IPS-15b (cell line): ENCODE results near the gene TRIM65.

Experiments
- H3K27me3 ChIP-seq: one replicate; pipeline ENCODE4 v1.6.1; 2013; ENCODE audit warnings: low read length; ENCODE audit not compliant: control insufficient read depth, insufficient read depth
- H3K36me3 ChIP-seq: one replicate; pipeline ENCODE4 v1.6.1; 2013; ENCODE audit warnings: low read length; ENCODE audit not compliant: control insufficient read depth, insufficient read depth
- H3K4me1 ChIP-seq: one replicate; pipeline ENCODE4 v1.6.1; 2013; ENCODE audit warnings: mild to moderate bottlenecking, low read length; ENCODE audit not compliant: control insufficient read depth, insufficient read depth
- H3K4me3 ChIP-seq: one replicate; pipeline ENCODE4 v1.5.1; 2013; ENCODE audit warnings: low read depth, low read length
- H3K9ac ChIP-seq: one replicate; pipeline ENCODE4 v1.6.1; 2013; ENCODE audit warnings: low read depth, mild to moderate bottlenecking, low read length
- H3K9me3 ChIP-seq: one replicate; pipeline ENCODE4 v1.6.1; 2013; ENCODE audit warnings: mild to moderate bottlenecking, low read length; ENCODE audit not compliant: control insufficient read depth, insufficient read depth

Gene TRIM65

GRCh38 chr17:75914643-75915267 lies 18.0 kb upstream of the TRIM65 start:
- H3K9ac ChIP-seq, result no peak overlapping the region
- H3K4me3 ChIP-seq, result no peak overlapping the region
- no peaks in the 10 kb centered on the region for H3K27me3 ChIP-seq
- no peaks in the 10 kb centered on the region for H3K9me3 ChIP-seq
- no peaks in the 10 kb centered on the region for H3K4me1 ChIP-seq
- H3K36me3 ChIP-seq, result peaks cover 8% of the 10 kb centered on the region

DNA sequence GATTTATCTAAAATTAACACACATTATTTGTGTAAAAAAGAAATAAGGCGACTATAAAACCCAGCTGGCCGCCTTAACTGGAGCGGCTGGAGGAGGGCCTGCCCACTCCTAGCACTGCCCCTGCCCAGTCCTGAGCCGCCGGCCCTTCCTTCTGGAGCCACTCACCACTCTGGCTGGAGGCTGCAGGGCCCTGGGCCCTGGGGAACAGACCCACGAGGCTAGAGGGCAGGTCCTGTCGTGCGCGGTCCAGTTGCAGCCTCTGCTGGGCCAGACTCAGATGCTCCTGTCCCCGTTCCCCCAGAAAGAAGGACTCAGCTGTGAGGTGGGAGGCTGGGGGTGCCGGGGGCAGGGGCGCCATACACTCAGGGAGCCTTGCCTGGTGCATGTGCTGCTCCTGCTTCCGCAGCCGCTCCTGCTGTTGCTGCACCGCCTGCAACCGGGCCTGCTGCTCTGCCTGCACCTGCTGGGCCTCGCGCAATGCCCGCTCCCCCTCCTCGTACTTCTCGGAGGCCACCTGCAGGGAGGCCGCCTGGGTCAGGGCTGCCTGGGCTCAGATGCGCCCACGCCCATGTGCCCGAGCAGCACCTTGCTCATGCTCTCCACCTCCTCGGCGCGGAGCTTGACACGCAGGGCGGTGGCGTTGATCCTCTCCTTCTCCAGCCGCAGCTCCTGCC lies 16.9 kb upstream of the TRIM65 start:
- H3K9me3 ChIP-seq, result no peaks in the 10 kb centered on the region
- H3K36me3 ChIP-seq, result peaks cover 8% of the 10 kb centered on the region
- no peak overlapping the region for H3K4me3 ChIP-seq
- H3K27me3 ChIP-seq, result no peaks in the 10 kb centered on the region
- no peak overlapping the region for H3K9ac ChIP-seq
- H3K4me1 ChIP-seq, result no peaks in the 10 kb centered on the region

DNA sequence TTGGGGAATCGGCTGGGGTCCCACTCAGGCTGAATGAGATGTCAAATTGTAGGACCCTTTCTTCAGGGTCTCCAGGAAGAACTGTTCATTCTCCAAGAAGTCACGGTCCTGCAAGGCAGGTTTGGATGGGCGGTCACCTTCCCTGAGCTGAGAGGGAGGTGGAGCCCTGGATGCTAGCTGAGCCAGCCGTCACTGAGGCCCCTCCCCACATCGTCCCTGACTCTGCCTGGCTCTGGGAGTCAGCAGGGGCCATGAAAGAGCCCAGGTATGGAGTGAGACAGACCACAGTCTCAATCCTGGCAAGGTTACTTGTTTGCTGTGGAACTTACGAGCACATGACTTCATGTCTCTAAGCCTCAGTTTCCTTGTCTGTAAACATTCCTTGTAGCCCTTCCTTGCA lies 13.9 kb upstream of the TRIM65 start:
- Histone ChIP-seq H3K4me3 (no peak overlapping the region), H3K27me3 (no peaks in the 10 kb centered on the region), H3K9me3 (no peaks in the 10 kb centered on the region), H3K36me3 (peaks cover 8% of the 10 kb centered on the region), H3K4me1 (no peaks in the 10 kb centered on the region), H3K9ac (no peak overlapping the region)

- no peak overlapping the region for H3K4me3 ChIP-seq
- no peaks in the 10 kb centered on the region for H3K27me3 ChIP-seq
- H3K9me3 ChIP-seq, result no peaks in the 10 kb centered on the region
- H3K9ac ChIP-seq, result no peak overlapping the region
- H3K4me1 ChIP-seq, result no peaks in the 10 kb centered on the region
- peaks cover 8% of the 10 kb centered on the region for H3K36me3 ChIP-seq
These were observed 13.1 kb upstream of the TRIM65 start for GRCh38 chr17:75909812-75910274.

- Histone ChIP-seq H3K4me1 (no peaks in the 10 kb centered on the region), H3K27me3 (no peaks in the 10 kb centered on the region), H3K36me3 (peaks cover 6% of the 10 kb centered on the region), H3K9me3 (no peaks in the 10 kb centered on the region), H3K4me3 (no peak overlapping the region), H3K9ac (no peak overlapping the region)
These were observed 12.5 kb upstream of the TRIM65 start for GRCh38 chr17:75909051-75909811.

DNA sequence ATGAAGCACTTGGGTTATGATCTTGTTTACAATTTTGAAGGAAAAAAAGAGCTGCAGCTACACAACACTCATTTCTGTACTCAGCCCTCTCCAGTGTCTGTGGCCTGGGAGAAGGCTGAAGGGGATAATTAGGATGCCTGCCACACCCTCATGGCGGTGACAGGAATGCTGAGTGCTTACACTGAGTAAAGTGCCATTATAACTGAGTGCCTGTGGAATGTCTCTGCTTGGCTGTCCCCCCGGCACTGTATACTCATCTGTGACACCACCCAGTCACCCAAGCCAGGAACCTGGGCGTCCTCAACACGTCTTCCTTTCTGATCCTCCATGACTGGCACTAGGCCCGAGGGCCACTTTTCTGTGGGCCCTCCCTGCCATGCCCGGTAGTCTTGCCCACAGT lies 11.4 kb upstream of the TRIM65 start:
- no peak overlapping the region for H3K9ac ChIP-seq
- no peaks in the 10 kb centered on the region for H3K9me3 ChIP-seq
- H3K4me3 ChIP-seq, result no peak overlapping the region
- H3K4me1 ChIP-seq, result no peaks in the 10 kb centered on the region
- peaks cover under 1% of the 10 kb centered on the region for H3K36me3 ChIP-seq
- no peaks in the 10 kb centered on the region for H3K27me3 ChIP-seq

GRCh38 chr17:75906143-75906884 lies 9.6 kb upstream of the TRIM65 start:
- H3K9me3 ChIP-seq, result no peaks in the 10 kb centered on the region
- H3K9ac ChIP-seq, result no peak overlapping the region
- H3K36me3 ChIP-seq, result peaks cover 11% of the 10 kb centered on the region
- no peaks in the 10 kb centered on the region for H3K4me1 ChIP-seq
- no peaks in the 10 kb centered on the region for H3K27me3 ChIP-seq
- H3K4me3 ChIP-seq, result no peak overlapping the region

- Histone ChIP-seq H3K4me1 (no peaks in the 10 kb centered on the region), H3K36me3 (peaks cover 24% of the 10 kb centered on the region), H3K4me3 (peak within 1 kb of the TSS; percentile 80)
These were observed 8.2 kb upstream of the TRIM65 start, which contains the start of gene MRPL38 for GRCh38 chr17:75904749-75905521. TSS of gene MRPL38 (minus strand) at chr17:75904884. CDS start at chr17:75904875, 9 bp downstream.

DNA sequence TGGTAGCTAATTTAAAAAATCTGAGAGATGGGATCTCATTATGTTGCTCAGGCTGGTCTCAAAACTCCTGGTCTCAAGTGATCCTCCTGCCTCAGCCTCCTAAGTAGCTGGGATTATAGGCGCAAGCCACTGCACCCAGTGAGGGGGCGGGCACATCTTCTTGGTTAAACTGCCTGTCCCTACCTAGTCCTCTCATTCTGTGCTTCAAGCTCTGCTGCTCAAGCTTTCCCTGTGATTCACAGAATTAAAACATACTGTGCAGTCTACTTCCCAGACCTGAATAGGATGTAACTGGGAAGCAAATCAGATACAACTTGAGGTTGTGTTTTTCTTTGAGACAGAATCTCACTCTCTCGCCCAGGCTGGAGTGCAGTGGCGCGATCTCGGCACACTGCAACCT lies 5.7 kb upstream of the TRIM65 start:
- Histone ChIP-seq H3K9ac (no peak overlapping the region), H3K4me1 (peaks cover 2% of the 10 kb centered on the region), H3K36me3 (peaks cover 40% of the 10 kb centered on the region), H3K9me3 (no peaks in the 10 kb centered on the region), H3K27me3 (no peaks in the 10 kb centered on the region), H3K4me3 (no peak overlapping the region)

More at GRCh38 chr17:75904749-75905521, 8.2 kb upstream of the TRIM65 start, which contains the start of gene MRPL38:
- Histone ChIP-seq H3K27me3 (no peaks in the 10 kb centered on the region), H3K9ac (peak within 1 kb of the TSS; percentile 79), H3K9me3 (no peaks in the 10 kb centered on the region)

- Histone ChIP-seq H3K4me1 (peaks cover 2% of the 10 kb centered on the region), H3K27me3 (no peaks in the 10 kb centered on the region), H3K9me3 (no peaks in the 10 kb centered on the region), H3K4me3 (no peak overlapping the region), H3K36me3 (peaks cover 40% of the 10 kb centered on the region), H3K9ac (no peak overlapping the region)
These were observed 5.0 kb upstream of the TRIM65 start for GRCh38 chr17:75901727-75902126.
